ENCODE data around the gene GPLD1.

Gene GPLD1

DNA sequence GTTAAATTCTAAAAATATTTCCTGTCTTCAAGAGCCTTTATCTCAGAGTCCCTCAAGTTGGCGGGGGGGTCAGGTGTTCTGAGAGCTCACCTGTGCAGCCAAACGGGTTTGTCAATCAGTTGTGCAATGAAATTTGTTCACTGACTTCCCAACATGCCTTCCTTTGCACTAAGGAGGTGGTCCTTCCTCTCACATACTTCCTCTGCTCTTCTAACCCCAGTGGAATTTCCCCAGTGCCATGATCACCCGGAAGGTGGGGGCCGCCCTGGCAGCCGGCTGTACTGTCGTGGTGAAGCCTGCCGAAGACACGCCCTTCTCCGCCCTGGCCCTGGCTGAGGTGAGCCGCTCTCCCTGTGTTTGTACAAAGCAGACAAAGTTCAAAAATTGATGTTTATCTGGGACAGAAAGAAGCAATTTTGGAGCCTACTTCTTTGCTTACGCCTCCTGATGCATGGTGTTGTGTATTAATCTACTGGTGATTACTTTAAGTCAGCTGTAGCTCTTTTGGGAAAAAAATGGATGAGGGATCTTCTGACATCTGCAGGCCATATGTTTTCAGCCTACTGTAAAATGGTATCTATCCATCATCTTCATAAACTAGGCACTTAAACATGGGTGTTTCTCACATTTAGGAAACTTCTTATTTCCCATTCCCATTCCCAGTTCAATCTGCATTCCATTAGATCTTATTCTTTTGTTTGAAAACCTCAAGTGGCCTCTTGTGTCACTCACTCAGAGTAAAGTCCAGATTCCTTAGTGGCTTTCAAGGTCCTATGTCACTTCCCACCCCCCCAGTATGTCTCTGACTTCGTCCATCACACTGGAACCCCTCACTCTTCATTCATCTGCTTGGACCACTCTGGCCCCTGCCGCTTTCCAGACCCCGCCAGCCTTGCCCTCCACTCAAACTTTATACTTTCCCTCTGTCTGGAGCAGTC lies 15.5 kb upstream of the GPLD1 start:
- in situ Hi-C loops (cut with HindIII; ENCODE audit: low pct_ligation_motif_present, low pct_unique_long_range_greater_than_20kb, low sequenced_read_pairs), result no loop called here
- DNase-seq, result no peak

DNA sequence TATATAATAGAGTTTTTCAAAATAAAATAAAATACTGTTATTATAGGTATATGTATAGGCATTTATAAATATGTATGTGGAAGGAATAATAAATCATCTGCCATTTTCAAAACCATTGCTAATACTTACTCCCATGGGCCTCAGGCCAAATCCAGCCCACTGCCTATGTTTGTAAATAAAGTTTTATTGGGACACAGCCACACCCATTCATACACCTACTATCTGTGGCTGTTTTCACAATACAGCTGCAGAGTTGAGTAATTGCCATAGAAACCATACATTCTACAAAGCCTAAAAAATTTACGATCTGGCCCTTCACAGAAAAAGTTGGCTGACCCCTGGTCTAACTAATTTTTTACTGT lies 14.9 kb upstream of the GPLD1 start:
- no peak for DNase-seq
- in situ Hi-C loops (cut with HindIII; ENCODE audit: low pct_ligation_motif_present, low pct_unique_long_range_greater_than_20kb, low sequenced_read_pairs), result no loop called here

GRCh38 chr6:24501914-24502313 lies 12.5 kb upstream of the GPLD1 start:
- in situ Hi-C loops (cut with HindIII; ENCODE audit: low pct_ligation_motif_present, low pct_unique_long_range_greater_than_20kb, low sequenced_read_pairs), result no loop called here
- no peak for DNase-seq

DNA sequence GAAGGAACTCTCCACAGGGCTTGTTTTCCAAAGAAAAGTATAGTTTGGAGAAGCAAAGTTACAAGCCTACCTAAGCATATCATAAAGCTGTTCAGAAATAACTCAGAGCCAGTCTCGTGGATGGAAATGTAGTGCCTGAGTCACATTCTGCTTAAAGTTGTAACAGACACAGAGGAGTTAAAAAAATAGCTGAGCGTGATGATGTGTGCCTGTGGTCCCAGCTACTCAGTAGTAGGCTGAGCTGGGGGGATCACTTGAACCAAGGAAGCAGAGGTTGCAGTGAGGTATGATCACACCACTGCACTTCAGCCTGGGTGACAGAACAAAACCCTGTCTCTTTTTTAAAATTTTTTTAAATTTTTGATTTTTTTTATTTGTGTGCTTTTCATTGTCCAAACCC lies 12.0 kb upstream of the GPLD1 start:
- in situ Hi-C loops (cut with HindIII; ENCODE audit: low pct_ligation_motif_present, low pct_unique_long_range_greater_than_20kb, low sequenced_read_pairs), result no loop called here
- no peak for DNase-seq

GRCh38 chr6:24500683-24501082 lies 11.3 kb upstream of the GPLD1 start:
- no peak for DNase-seq
- in situ Hi-C loops (cut with HindIII; ENCODE audit: low pct_ligation_motif_present, low pct_unique_long_range_greater_than_20kb, low sequenced_read_pairs), result no loop called here

DNA sequence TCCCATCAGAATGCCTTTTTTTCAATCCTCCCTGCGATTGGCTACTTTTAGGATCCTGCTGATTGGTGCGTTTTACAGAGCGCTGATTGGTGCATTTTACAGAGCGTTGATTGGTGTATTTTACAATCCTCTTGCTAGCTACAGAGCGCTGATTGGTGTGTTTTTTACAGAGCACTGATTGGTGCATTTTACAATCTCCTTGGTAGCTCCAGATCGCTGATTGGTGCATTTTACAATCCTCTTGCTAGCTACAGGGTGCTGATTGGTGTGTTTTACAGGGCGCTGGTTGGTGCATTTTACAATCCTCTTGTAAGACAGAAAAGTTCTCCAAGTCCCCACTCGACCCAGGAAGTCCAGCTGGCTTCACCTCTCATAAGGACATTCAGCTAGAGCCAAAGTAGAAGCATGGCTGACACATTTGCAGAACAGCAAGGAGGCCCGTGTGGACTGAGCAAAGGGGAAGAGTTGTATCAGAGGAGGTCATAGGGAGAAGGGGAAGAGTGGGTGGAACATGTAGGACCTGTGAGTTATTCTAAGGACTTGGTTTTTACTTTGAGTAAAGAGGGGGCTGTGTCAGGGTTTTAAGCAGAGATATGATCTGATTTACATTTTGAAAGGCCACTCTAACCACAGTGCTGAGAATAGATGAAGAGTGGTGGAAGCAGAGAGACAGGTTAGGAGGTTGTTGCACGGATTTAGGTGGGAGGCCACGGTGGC lies 8.0 kb upstream of the GPLD1 start:
- no peak for DNase-seq
- in situ Hi-C loops (cut with HindIII; ENCODE audit: low pct_ligation_motif_present, low pct_unique_long_range_greater_than_20kb, low sequenced_read_pairs), result no loop called here

- DNase-seq, result peak; percentile 48
- in situ Hi-C loops (cut with HindIII; ENCODE audit: low pct_ligation_motif_present, low pct_unique_long_range_greater_than_20kb, low sequenced_read_pairs), result no loop called here
Measured at GRCh38 chr6:24494821-24495795, 5.7 kb upstream of the GPLD1 start, which contains the start of gene ALDH5A1. TSS of gene ALDH5A1 (plus strand) at chr6:24494969. CDS start at chr6:24494997, 28 bp downstream.

DNA sequence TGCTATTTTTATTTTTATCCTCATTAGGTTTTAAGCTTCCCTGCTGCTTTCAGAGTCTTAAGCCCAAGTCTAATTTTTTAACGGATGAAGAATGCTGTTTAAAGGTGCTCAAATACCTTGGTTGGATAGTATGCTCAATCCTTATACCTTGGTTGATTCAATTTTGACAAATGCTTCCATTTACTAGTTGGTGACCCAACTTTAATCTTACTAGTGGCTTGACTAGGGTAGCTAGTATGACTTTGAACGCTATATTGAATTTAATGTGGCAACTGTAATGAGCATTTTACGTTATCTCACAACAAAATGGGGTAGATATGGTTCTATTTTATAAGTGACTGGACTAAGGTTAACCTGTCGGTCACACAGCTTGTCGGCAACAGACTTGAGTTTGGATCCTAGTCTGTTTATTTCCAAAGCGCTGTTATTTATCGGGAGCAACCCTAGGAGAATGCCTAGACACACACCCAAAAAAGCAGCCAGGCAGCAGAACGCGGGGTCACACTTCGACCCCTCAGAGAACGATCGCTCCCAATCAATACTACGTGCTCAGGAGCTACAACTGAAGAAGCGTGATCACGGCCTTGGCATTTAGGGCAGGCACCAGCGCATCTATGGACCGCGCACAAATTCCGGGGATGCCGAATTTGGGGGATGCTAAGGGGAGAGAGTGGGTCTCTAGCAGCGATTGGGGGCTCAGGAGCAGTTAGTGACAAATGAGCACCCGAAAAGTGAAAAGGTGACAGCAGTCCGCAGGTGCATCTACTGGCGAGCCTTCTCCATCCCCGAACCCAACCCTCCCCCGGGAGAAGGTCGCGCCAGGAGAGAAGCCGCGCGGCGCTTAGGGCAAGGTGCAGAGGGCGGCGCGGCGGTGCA lies 4.8 kb upstream of the GPLD1 start:
- in situ Hi-C loops (cut with HindIII; ENCODE audit: low pct_ligation_motif_present, low pct_unique_long_range_greater_than_20kb, low sequenced_read_pairs), result no loop called here
- no peak for DNase-seq

GRCh38 chr6:24492475-24492874 lies 3.1 kb upstream of the GPLD1 start:
- in situ Hi-C loops (cut with HindIII; ENCODE audit: low pct_ligation_motif_present, low pct_unique_long_range_greater_than_20kb, low sequenced_read_pairs), result no loop called here
- no peak for DNase-seq

DNA sequence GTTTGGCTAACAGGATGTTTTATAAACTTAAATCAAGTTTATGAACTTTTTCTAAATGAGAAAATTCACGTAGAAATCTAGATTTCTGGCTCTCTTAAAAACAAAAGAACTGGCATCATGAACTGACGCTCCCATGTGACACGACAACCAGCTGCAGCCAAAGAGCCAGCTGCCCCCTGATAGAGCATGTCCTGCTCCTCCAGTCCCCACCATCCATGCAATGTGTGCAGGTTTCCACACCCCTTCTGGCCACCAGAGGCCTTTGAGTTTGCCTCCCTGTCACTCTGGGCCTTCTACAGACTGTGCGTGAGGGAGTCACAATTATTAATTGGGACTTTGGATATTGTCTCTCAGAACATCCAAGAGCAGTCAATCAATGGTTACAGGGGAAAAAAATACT lies 1.6 kb upstream of the GPLD1 start:
- no peak for DNase-seq
- in situ Hi-C loops (cut with HindIII; ENCODE audit: low pct_ligation_motif_present, low pct_unique_long_range_greater_than_20kb, low sequenced_read_pairs), result no loop called here

- in situ Hi-C loops (cut with HindIII; ENCODE audit: low pct_ligation_motif_present, low pct_unique_long_range_greater_than_20kb, low sequenced_read_pairs), result no loop called here
- DNase-seq, result no peak
Measured at GRCh38 chr6:24489881-24490280, 503 bp upstream of the GPLD1 start.

DNA sequence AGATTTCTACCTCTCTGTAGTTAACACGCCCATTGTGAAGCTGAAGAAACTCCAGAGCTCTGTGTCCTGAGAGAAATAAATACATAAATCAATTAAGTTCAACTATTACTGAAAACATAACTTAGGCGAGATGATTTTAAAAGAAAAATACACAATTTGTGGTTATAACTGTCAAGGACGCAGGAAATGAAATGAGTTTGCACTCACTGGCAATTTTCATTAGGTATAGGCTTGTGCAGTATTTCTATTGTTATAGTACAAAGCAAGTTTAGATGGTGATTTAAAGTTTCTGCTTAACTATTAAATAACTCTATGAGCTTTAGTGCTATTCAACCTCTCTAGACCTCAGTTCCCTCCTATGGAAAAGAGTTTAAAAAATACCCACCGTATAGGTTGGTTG lies 3.3 kb downstream of the GPLD1 start:
- DNase-seq, result no peak

DNA sequence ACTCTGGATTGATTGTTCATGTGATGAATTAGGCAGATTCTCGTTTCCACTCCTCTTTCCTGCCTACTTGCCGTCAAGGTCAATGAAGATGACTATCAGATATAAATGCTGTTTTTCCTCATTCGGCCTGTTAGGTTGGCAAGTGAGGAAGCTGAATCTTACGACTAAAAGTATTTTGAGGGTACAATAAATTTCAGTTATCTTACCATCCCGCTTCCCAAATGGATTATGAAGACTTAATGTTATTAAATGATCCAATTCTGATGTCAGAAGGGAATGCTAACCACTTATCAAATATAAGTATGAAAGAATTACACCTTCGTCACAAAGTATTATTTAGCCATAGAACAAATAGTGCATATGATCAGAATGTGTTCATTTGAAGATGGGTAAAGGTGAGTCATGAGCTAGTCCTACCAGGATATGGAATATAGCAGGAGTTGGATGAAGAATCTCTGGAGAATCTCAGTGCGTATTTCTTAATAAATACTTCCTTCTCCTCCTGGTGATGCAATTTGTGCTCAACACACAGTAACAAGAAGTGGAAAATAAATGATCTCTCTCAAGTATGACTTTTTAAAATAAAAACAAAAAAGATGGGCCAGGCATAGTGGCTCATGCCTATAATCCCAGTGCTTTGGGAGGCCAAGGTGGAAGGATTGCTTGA lies 4.6 kb downstream of the GPLD1 start:
- in situ Hi-C loops (cut with HindIII; ENCODE audit: low pct_ligation_motif_present, low pct_unique_long_range_greater_than_20kb, low sequenced_read_pairs), result no loop called here
- DNase-seq, result no peak

More for the DNA sequence above, 3.3 kb downstream of the GPLD1 start:
- in situ Hi-C loops (cut with HindIII; ENCODE audit: low pct_ligation_motif_present, low pct_unique_long_range_greater_than_20kb, low sequenced_read_pairs), result no loop called here

DNA sequence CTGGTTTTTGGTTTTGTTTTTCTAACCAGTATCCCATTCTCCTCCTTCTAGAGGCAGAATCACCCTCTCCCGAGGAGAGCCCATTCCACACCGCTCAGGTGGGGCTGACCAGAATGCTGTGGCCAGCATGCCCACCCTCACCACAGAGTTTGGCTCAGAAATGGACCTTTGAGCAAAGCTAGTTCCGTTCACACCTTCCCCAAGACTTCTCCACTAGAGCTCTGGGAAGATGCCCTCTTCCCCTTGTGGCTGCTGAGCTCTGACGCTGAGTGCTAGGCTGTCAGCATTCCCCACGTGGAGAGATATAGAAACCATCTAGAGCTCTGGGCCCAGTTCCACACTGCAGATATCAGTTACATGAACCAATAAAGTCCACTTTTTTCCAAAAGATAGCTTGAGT lies 7.9 kb downstream of the GPLD1 start:
- in situ Hi-C loops (cut with HindIII; ENCODE audit: low pct_ligation_motif_present, low pct_unique_long_range_greater_than_20kb, low sequenced_read_pairs), result no loop called here
- DNase-seq, result no peak

DNA sequence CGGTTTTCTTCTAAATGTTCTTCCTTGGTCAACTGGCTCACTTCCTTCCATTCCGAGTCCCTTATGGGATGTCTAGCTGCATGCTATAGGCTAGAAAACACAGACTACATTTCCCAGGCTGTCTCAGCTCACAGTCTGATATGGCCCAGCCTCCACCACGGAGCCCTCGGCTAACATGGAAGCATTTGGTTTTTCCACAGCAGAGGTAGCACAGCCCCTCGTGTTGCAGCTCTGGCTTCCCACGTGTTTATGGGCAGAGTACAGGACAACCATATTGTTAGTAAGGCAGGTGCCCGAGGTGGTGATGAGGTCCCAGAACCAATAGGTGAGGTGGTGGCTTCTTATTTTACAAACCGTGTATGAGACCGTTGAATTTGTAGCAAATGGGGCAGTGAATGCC lies 8.7 kb downstream of the GPLD1 start:
- no peak for DNase-seq
- in situ Hi-C loops (cut with HindIII; ENCODE audit: low pct_ligation_motif_present, low pct_unique_long_range_greater_than_20kb, low sequenced_read_pairs), result no loop called here

DNA sequence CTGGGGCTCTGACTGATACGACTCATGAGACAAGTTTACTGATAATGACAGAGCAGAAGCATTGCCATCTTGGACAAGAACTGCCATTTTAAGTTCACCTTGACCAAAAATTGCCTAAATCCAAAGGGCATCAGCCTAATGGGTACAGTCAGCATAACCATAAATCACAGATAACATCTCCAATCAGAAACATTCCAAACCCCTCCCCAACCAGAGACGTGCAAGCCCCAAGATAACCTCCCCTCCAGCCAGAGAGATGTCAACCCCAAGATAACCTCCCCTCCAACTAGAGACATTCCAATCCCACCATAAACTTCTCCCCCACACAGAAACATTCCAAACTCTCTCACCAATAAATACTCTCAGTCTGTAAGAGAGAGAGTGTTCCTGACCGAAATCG lies 10.5 kb downstream of the GPLD1 start:
- DNase-seq, result no peak
- in situ Hi-C loops (cut with HindIII; ENCODE audit: low pct_ligation_motif_present, low pct_unique_long_range_greater_than_20kb, low sequenced_read_pairs), result no loop called here

DNA sequence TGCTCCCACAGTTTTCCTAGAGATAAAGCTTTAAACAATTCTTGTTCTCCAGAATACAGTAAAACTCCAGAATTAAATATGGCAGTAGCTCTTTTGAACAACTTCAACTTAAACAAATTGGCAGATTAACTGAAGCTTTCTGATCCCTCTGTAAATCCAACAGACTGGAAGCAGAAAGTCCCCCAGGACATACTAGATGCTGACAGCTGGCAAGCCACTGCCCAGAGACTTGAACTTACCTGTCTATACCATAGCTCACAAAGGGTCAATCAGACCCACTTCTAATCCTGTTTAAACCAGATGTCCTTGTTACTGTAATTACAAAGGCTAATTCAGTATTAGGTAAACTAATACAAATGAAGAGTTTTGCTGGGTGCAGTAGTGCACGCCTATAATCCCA lies 12.3 kb downstream of the GPLD1 start:
- DNase-seq, result no peak
- in situ Hi-C loops (cut with HindIII; ENCODE audit: low pct_ligation_motif_present, low pct_unique_long_range_greater_than_20kb, low sequenced_read_pairs), result no loop called here

Measured in ACHN (cell line).